HFFc6 (cell line): Measurements from ENCODE around the gene STK32B. TPM values are rescaled to one million over a fixed set of nuclear protein-coding genes. Genes with fewer than 3 reads are reported as not detected.

Experiments
- DNase-seq: peaks from one replicate; pipeline ENCODE4 v3.0.0-alpha.2; 2018
- H3K27ac Mint-ChIP-seq: 2 replicates; pipeline ENCODE4 v1.8.0; 2020; ENCODE audit warnings: mild to moderate bottlenecking, mixed read lengths
- H3K27me3 Mint-ChIP-seq: 2 replicates; pipeline ENCODE4 v1.8.0; 2021; ENCODE audit warnings: mild to moderate bottlenecking, moderate library complexity, mixed read lengths; ENCODE audit not compliant: insufficient read depth
- H3K36me3 Mint-ChIP-seq: 2 replicates; pipeline ENCODE4 v1.8.0; 2021; ENCODE audit warnings: low read depth, mixed read lengths
- H3K4me1 Mint-ChIP-seq: 2 replicates; pipeline ENCODE4 v1.8.0; 2020; ENCODE audit warnings: low read depth, mixed read lengths
- H3K4me3 Mint-ChIP-seq: 2 replicates; pipeline ENCODE4 v1.8.0; 2020; ENCODE audit warnings: mild to moderate bottlenecking, moderate library complexity, mixed read lengths
- H3K9me3 Mint-ChIP-seq: 2 replicates; pipeline ENCODE4 v1.8.0; 2020; ENCODE audit warnings: mild to moderate bottlenecking, mixed read lengths
- total RNA-seq, 6 experiments: library from RNA; stranded (reverse); fragmentation: NEBNext Ultra II Directional; extraction: Animal tissue kit (Norgen Biotek cat#: 25700); gene quantifications; 2 replicates in 1 of 6; 3 replicates in 5 of 6; pipeline ENCODE4 v1.2.3, GENCODE V29; 2021
- TF ChIP-seq, protein P1 (sequence below): fragments of 200-600 bp; sonication (generic); IDR thresholded peaks from 2 replicates; pipeline ENCODE4 v1.5.0; 2021; ENCODE audit warnings: antibody characterized with exemption, mild to moderate bottlenecking

STK32B gene
- total RNA-seq, 6 experiments from 2014 or later = 0.14 to 0.33 (median 0.18) TPM; not detected in 1

DNA sequence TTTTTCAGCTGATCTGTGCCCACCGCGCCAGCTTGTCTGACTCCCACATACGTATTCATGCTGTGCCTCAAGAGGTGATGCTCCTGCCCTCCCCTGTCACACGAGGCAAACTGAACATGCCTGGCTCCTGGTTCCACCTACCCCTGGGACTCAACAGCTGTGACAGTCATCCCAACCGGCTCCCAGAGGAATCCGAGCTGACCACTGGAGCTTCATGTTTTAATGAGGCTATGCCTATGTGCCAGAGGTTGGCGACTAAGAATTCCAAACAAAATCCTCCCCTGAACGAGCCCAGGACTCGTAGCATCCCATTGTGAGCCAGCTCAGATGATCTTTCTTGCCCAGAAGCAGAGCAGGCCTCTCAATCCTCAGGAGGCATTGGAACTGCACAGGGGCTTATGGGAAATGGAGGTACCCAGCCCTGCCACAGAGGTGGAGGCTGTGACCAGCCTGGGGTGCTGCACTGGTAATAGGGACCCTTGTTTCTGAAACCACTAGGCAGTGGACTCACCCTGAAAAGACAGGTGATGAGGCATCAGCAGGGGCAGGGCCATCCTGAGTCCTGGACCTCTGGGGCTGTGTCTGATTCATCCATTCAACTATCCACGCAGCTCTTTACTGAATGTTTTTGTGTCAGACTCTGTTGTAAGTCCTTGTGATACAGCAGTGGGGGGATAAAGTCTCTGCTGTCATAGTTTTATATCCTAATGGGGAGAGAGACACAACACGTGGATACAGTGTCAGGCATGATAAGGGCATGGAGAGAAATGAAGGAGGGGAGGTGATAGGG is 332.1 kb downstream of the STK32B start:
- Mint-ChIP-seq H3K4me3 (no peak overlapping the region), H3K9me3 (peaks cover 13% of the 10 kb centered on the region; the same call in 1 of the 2 replicates), H3K27ac (no peak overlapping the region), H3K27me3 (peaks cover 4% of the 10 kb centered on the region), H3K36me3 (no peaks in the 10 kb centered on the region), H3K4me1 (peaks cover 25% of the 10 kb centered on the region)
- no peak for DNase-seq
- TF ChIP-seq, protein P1, sequence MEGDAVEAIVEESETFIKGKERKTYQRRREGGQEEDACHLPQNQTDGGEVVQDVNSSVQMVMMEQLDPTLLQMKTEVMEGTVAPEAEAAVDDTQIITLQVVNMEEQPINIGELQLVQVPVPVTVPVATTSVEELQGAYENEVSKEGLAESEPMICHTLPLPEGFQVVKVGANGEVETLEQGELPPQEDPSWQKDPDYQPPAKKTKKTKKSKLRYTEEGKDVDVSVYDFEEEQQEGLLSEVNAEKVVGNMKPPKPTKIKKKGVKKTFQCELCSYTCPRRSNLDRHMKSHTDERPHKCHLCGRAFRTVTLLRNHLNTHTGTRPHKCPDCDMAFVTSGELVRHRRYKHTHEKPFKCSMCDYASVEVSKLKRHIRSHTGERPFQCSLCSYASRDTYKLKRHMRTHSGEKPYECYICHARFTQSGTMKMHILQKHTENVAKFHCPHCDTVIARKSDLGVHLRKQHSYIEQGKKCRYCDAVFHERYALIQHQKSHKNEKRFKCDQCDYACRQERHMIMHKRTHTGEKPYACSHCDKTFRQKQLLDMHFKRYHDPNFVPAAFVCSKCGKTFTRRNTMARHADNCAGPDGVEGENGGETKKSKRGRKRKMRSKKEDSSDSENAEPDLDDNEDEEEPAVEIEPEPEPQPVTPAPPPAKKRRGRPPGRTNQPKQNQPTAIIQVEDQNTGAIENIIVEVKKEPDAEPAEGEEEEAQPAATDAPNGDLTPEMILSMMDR = no peak

DNA sequence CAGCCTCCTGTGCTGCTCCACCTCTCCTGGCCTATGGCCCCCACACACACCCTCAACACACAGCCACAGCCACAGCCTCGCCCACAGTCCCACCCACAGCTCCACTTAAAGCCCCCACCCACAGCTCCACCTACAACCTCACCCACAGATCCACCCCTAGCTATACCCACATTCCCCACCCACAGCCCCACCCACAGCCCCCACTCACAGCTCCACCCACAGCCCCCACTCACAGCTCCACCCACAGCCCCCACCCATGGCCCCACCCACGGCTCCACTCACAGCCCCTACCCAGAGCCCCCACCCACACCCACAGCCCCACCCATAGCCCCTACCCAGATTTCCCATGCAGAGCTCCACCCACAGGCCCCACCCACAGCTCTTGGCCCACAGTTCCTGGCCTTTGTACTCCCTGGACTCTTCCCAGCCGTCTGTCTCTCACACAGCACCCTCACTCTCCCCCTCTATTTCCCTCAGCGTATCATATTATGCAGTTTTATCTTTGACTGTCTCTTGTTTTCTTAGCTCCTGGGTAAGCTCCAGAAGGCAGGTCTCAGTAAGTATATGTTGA is 334.5 kb downstream of the STK32B start:
- H3K4me1 Mint-ChIP-seq = peaks cover 25% of the 10 kb centered on the region

DNA sequence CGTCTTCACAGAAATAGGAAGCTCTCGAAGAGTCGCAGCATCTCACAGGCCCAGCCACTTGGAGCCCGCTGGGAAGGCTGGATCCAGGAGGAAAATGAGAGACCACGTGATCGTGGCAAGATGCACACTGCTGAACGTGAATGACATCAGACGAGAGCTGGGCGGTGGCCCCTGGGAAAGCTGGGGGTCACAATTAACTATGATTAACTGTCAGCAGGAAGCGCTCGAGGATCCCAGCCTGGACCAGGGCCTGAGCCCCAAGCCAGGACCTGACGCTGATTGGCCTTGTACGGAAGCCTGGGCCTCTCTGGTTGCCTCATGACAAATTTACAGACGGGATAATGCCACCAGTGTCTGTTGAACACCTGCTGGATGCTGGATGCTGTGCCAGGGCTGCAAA is 335.6 kb downstream of the STK32B start:
- peaks cover 22% of the 10 kb centered on the region for H3K4me1 Mint-ChIP-seq
- H3K9me3 Mint-ChIP-seq = peaks cover 19% of the 10 kb centered on the region; the same call in 1 of the 2 replicates
- H3K36me3 Mint-ChIP-seq = no peaks in the 10 kb centered on the region

More for the DNA sequence above, 334.5 kb downstream of the STK32B start:
- Mint-ChIP-seq H3K27me3 (no peaks in the 10 kb centered on the region), H3K27ac (no peak overlapping the region), H3K9me3 (peaks cover 13% of the 10 kb centered on the region; the same call in 1 of the 2 replicates), H3K36me3 (no peaks in the 10 kb centered on the region), H3K4me3 (no peak overlapping the region)
- TF ChIP-seq, protein P1 = no peak
- DNase-seq = no peak

DNA sequence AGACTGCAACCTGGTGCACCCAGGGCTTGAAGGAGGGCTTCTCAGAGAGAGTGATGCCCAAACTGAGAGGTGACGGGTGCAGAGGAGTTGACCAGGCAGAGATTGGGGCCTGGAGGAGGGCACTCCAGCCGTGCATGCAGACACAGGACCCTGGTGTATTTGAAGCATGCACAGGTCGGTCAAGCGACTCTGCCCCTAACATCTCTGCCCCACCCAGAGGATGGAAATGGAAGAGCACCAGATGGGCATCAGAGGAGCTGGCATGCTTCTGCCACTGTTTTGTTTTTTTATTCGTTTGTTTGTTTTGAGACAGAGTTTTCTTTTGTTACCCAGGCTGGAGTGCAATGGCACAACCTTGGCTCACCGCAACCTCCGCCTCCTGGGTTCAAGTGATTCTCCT is 336.2 kb downstream of the STK32B start:
- H3K4me1 Mint-ChIP-seq = peaks cover 17% of the 10 kb centered on the region
- TF ChIP-seq, protein P1 = peak; percentile 33; the same call in 1 of the 2 replicates
- no peak for DNase-seq
- H3K9me3 Mint-ChIP-seq = peaks cover 20% of the 10 kb centered on the region; the same call in 1 of the 2 replicates
- no peak overlapping the region for H3K27ac Mint-ChIP-seq
- H3K4me3 Mint-ChIP-seq = no peak overlapping the region
- peaks cover 2% of the 10 kb centered on the region; the same call in 1 of the 2 replicates for H3K27me3 Mint-ChIP-seq
- H3K36me3 Mint-ChIP-seq = no peaks in the 10 kb centered on the region

More for the DNA sequence above, 335.6 kb downstream of the STK32B start:
- Mint-ChIP-seq H3K27me3 (peaks cover 2% of the 10 kb centered on the region; the same call in 1 of the 2 replicates), H3K4me3 (no peak overlapping the region), H3K27ac (no peak overlapping the region)
- TF ChIP-seq, protein P1 = no peak
- no peak for DNase-seq

DNA sequence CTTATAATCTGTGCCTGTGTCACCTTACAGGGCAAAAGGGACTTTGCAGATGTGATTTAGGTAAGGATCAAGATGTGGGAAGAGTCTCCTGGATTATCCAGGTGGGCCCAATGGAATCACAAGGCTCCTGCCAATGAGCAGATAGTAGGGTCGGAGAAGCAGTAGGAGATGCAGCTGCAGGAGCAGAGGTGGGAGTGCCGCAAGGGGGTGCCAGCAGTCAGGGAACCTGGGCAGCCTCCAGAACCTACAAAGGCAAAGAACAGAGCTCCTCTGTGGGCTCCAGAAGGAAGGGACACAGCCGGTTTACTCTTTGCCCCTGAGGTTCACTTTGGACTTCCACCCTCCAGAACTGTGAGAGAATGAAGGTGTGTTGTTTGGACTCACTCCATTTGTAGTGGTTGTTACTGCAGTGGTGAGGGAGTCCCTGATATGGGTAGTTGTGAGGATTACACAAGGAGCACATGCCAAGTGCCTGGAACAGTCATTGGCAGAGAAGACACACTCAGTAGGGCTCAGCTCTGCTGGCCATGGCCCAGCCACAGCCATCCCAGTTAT is 338.6 kb downstream of the STK32B start:
- peaks cover 9% of the 10 kb centered on the region; the same call in 1 of the 2 replicates for H3K9me3 Mint-ChIP-seq
- H3K4me3 Mint-ChIP-seq = no peak overlapping the region
- peaks cover 5% of the 10 kb centered on the region; the same call in 1 of the 2 replicates for H3K4me1 Mint-ChIP-seq
- TF ChIP-seq, protein P1 = peak; percentile 27; the same call in 1 of the 2 replicates
- H3K27me3 Mint-ChIP-seq = peaks cover 2% of the 10 kb centered on the region
- no peaks in the 10 kb centered on the region for H3K36me3 Mint-ChIP-seq
- H3K27ac Mint-ChIP-seq = no peak overlapping the region
- no peak for DNase-seq
